Measurements from ENCODE around the gene COL4A5. TPM values are rescaled to one million over a fixed set of nuclear protein-coding genes. Genes with fewer than 3 reads are reported as not detected.

Gene COL4A5
- total RNA-seq, 1 experiment from 2014 or later: 51.3 TPM

DNA sequence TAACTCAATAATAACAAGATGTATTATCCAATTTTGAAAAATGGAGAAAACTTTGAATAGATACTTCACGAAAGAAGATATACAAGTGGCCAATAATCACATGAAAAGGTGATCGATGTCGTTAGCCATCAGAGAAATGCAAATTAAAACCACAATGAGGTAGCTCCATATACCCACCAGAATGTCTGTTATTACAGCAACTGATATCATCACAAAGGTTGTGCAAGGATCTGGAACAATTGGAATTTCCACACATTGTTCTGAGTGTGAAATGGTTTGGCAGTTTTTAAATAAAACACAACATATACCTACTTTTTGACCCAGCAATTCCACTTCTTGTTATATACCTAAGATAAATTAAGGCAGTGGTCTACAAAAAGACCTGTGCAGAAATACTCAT, 225.1 kb downstream of the COL4A5 start:
- Mint-ChIP-seq H3K4me1 (peaks cover 5 to 8% of the 10 kb centered on the region in 2 experiments; a peak in 3 of 4 replicates), H3K4me3 (no peak overlapping the region), H3K27me3 (ENCODE audit: low read depth) (no peaks in the 10 kb centered on the region), H3K36me3 (ENCODE audit: insufficient read depth in 1 of 3, low read depth in 3 of 3) (peaks cover 7 to 16% (median 8%) of the 10 kb centered on the region in 3 experiments), H3K27ac (no peak overlapping the region), H3K9me3 (no peaks in the 10 kb centered on the region)
- H3K23me2 ChIP-seq (ENCODE audit: insufficient read length, low read depth, low read length, poor library complexity, severe bottlenecking): no peaks in the 10 kb centered on the region
- H3K4me2 ChIP-seq (ENCODE audit: insufficient read depth, insufficient read length, low read length): no peak overlapping the region
- DNase-seq: no peak
- H4K91ac ChIP-seq (ENCODE audit: insufficient read length, low read depth, low read length): no peak overlapping the region
- H3K56ac ChIP-seq (ENCODE audit: insufficient read length, low read depth, low read length): no peak overlapping the region
- H3K18ac ChIP-seq (ENCODE audit: insufficient read length, low read depth, low read length): no peak overlapping the region
- no peak overlapping the region for H2BK12ac ChIP-seq (ENCODE audit: insufficient read length, low read depth, low read length)
- no peak overlapping the region for H3K4ac ChIP-seq (ENCODE audit: low read depth, low read length)
- TF ChIP-seq, protein P1, sequence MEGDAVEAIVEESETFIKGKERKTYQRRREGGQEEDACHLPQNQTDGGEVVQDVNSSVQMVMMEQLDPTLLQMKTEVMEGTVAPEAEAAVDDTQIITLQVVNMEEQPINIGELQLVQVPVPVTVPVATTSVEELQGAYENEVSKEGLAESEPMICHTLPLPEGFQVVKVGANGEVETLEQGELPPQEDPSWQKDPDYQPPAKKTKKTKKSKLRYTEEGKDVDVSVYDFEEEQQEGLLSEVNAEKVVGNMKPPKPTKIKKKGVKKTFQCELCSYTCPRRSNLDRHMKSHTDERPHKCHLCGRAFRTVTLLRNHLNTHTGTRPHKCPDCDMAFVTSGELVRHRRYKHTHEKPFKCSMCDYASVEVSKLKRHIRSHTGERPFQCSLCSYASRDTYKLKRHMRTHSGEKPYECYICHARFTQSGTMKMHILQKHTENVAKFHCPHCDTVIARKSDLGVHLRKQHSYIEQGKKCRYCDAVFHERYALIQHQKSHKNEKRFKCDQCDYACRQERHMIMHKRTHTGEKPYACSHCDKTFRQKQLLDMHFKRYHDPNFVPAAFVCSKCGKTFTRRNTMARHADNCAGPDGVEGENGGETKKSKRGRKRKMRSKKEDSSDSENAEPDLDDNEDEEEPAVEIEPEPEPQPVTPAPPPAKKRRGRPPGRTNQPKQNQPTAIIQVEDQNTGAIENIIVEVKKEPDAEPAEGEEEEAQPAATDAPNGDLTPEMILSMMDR (conservative IDR thresholded peaks at IDR 0.05): no peak
- no peak overlapping the region for H3K9ac ChIP-seq (ENCODE audit: extremely low read depth, insufficient read length, low read length)
- H2BK20ac ChIP-seq (ENCODE audit: low read depth, low read length, poor library complexity, severe bottlenecking): no peak overlapping the region
- H3K23ac ChIP-seq (ENCODE audit: insufficient read length, low read depth, low read length): no peak overlapping the region
- no peak overlapping the region for H2AFZ ChIP-seq (ENCODE audit: low read length)
- H2BK120ac ChIP-seq (ENCODE audit: low read depth, low read length, poor library complexity, severe bottlenecking): no peak overlapping the region
- H3K27me3 ChIP-seq (ENCODE audit: insufficient read depth, low read length): no peaks in the 10 kb centered on the region
- no peak overlapping the region for H4K8ac ChIP-seq (replicated peaks; ENCODE audit: insufficient read length, low read depth, low read length)
- no peaks in the 10 kb centered on the region for H3K79me1 ChIP-seq (ENCODE audit: insufficient read depth, low read depth, low read length, poor library complexity, severe bottlenecking)
- H3K9me3 ChIP-seq (ENCODE audit: control insufficient read depth, low read depth, low read length): no peaks in the 10 kb centered on the region
- H2AK5ac ChIP-seq (ENCODE audit: insufficient read length, low read length): no peak overlapping the region
- H2BK5ac ChIP-seq (ENCODE audit: insufficient read length, low read length): no peak overlapping the region
- no peaks in the 10 kb centered on the region for H3K79me2 ChIP-seq (ENCODE audit: insufficient read depth, low read length)
- no peaks in the 10 kb centered on the region for H4K20me1 ChIP-seq (ENCODE audit: control insufficient read depth, insufficient read depth, insufficient read length)
- no peak overlapping the region for H3K14ac ChIP-seq (ENCODE audit: insufficient read depth, low read length)
- no peaks in the 10 kb centered on the region for H3K4me1 ChIP-seq (ENCODE audit: insufficient read depth, low read length)
- no peak overlapping the region for H3K27ac ChIP-seq (ENCODE audit: insufficient read length, low read depth, low read length)
- no peak overlapping the region for H4K5ac ChIP-seq (ENCODE audit: insufficient read length, low read depth, low read length)
- H2BK15ac ChIP-seq (ENCODE audit: low read depth, low read length): no peak overlapping the region
- H3T11ph ChIP-seq (ENCODE audit: low read length): no peak overlapping the region
- no CpG with 5 or more reads among the region's 3 CpGs for WGBS (ENCODE audit: extremely low coverage, insufficient read length, low lambda C conversion rate)

Measured in H9 (cell line).